Measurements from ENCODE around the gene LRMDA. TPM values are rescaled to one million over a fixed set of nuclear protein-coding genes. Genes with fewer than 3 reads are reported as not detected.

Gene LRMDA
- total RNA-seq, 1 donor from 2014 or later, result 29.9 TPM

- TF ChIP-seq, protein P1, sequence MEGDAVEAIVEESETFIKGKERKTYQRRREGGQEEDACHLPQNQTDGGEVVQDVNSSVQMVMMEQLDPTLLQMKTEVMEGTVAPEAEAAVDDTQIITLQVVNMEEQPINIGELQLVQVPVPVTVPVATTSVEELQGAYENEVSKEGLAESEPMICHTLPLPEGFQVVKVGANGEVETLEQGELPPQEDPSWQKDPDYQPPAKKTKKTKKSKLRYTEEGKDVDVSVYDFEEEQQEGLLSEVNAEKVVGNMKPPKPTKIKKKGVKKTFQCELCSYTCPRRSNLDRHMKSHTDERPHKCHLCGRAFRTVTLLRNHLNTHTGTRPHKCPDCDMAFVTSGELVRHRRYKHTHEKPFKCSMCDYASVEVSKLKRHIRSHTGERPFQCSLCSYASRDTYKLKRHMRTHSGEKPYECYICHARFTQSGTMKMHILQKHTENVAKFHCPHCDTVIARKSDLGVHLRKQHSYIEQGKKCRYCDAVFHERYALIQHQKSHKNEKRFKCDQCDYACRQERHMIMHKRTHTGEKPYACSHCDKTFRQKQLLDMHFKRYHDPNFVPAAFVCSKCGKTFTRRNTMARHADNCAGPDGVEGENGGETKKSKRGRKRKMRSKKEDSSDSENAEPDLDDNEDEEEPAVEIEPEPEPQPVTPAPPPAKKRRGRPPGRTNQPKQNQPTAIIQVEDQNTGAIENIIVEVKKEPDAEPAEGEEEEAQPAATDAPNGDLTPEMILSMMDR (IDR thresholded peaks at IDR 0.05), result no peak
- Histone ChIP-seq H3K27ac (peak overlapping the region; percentile 40), H3K9me3 (no peaks in the 10 kb centered on the region), H3K4me3 (peak overlapping the region; percentile 34), H3K36me3 (no peaks in the 10 kb centered on the region), H3K4me1 (no peaks in the 10 kb centered on the region), H3K27me3 (ENCODE audit: low read depth) (no peaks in the 10 kb centered on the region)
- no peak for DNase-seq
- intact Hi-C loops (cut with DNase I), result no loop called here
- no peak for ATAC-seq
These were observed 160.8 kb downstream of the LRMDA start for GRCh38 chr10:75592151-75592787.

DNA sequence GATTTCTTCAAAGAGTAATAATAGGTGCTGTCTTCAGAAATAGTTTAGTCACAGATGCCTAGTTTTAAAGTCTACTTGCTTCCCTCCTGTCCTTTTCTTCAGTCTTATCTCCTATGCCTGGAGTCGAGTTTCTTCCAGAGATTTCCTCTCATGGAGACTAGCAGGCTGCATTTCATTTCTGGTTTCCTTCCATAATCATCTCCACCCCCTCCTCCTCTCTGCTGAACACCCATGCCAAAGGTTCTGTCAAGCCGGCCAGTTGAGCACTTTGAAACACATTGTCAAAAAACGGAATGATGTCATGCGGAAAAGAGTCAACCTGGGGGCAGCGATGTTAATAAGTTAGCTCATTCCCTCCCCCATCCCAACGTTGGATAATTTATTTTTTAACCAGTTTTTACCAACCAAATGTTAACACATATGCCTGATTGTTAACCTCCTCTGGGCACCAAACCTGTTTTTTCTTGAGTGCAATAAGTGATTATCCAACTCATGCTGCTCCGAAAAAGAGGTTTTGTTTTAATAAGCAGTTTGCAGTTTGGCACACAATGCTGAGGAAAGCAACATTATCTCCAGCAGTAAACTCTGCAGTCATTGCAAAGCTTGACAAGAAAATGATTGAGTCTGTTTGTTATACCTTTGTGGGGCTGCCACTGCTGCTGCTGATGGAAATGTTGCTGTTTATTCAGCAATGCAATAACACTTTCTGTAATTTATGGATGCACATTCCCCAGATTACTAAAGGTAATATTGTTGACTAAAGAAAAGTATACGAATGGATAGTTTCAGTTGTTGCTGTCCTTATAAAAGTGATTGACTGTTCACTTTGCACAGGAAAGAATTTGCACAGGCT, 161.6 kb downstream of the LRMDA start:
- no peak for ATAC-seq
- no peaks in the 10 kb centered on the region for H3K36me3 ChIP-seq
- peak overlapping the region; percentile 34 for H3K4me3 ChIP-seq
- H3K4me1 ChIP-seq, result no peaks in the 10 kb centered on the region
- H3K27ac ChIP-seq, result peak overlapping the region; percentile 40
- H3K9me3 ChIP-seq, result no peaks in the 10 kb centered on the region
- intact Hi-C loops (cut with DNase I), result no loop called here
- H3K27me3 ChIP-seq (ENCODE audit: low read depth), result no peaks in the 10 kb centered on the region
- DNase-seq, result no peak
- TF ChIP-seq, protein P1 (IDR thresholded peaks at IDR 0.05), result no peak

GRCh38 chr10:75593692-75594556, 162.5 kb downstream of the LRMDA start:
- Histone ChIP-seq H3K4me1 (no peaks in the 10 kb centered on the region), H3K9me3 (no peaks in the 10 kb centered on the region), H3K27me3 (ENCODE audit: low read depth) (no peaks in the 10 kb centered on the region), H3K36me3 (no peaks in the 10 kb centered on the region), H3K27ac (no peak overlapping the region), H3K4me3 (no peak overlapping the region)
- TF ChIP-seq, protein P1 (IDR thresholded peaks at IDR 0.05), result peak; percentile 19
- ATAC-seq (no peak), DNase-seq (no peak)
- intact Hi-C loops (cut with DNase I), result no loop called here

DNA sequence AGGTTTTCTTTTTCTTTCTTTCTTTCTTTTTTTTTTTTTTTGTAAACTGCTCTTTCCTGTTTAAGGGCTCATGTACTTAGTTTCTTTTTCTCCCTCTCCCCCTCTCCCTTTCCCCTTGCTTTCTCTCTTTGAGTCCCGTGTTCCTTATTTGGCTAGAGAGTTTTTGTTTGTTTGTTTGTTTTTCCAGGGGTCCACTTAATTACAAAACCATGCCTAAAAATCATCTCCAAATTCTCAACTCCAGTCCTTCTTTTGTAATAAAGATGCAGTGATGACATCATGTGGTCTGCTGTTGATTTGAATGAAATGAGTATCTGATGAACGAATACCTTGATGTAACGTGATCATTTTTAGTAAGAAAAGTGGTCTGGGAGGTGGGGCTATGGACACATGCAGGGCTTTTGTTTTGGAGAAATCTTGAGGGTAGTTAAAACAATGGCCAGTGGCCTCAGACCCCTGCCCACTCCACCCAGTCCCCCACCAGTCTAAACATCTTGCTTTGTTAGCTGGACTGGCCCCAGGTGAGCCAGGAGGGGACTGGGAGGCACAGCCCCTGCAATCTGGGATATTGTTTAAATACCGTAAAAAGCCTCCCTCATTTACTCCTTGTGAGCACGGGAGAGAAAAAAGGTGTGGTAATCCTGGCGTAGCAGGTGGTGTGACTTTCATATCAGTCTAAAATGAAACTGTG, 165.7 kb downstream of the LRMDA start:
- no peaks in the 10 kb centered on the region for H3K9me3 ChIP-seq
- DNase-seq (no peak), ATAC-seq (no peak)
- TF ChIP-seq, protein P1 (IDR thresholded peaks at IDR 0.05), result no peak
- peaks cover 9% of the 10 kb centered on the region for H3K4me1 ChIP-seq
- no peaks in the 10 kb centered on the region for H3K27me3 ChIP-seq (ENCODE audit: low read depth)
- no peak overlapping the region for H3K27ac ChIP-seq
- no peak overlapping the region for H3K4me3 ChIP-seq
- intact Hi-C loops (cut with DNase I), result no loop called here
- H3K36me3 ChIP-seq, result no peaks in the 10 kb centered on the region
